NCI-H82 (cell line): ENCODE results near the gene HSD3B7.

Source experiments
- DNase-seq: peaks from one replicate; lab custom pipeline; 2025; lab: John Stamatoyannopoulos, UW

The HSD3B7 gene

DNA sequence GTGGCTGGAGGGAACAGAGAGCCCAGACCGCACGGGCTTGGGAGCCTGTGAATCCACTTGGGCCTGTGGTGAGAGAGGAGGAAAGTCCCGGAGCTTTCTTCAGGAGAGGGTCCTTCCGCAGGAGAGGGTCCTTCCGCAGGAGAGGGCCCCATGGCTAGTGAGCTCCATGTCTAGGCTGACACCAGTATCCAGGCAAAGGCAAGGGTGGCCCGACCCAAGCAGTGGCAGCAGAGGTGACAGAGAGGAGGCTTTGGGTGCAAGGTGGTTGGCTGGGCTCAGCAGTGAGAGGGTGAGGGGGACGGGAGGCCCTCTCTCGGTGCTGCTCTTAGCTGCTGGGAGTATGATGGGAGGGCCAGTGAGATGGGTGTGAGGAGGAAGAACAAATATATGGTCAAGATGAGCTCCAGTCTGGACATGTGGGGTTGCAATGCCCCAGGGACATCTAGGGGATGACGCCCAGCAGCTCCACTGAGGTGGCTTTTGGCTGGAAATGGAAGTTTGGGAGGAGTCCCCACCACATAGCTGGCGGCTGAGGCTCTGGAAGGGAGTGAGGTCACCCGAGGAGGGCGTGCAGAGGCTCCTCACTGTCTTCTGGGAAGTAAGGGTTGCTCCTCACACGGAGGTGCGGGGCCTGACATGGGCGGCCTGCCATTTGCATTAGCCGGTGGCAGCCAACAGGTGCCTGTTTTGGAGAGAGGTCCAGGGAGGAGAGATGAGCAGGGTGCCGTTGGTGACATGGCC is 2.3 kb upstream of the HSD3B7 start:
- no peak for DNase-seq

DNA sequence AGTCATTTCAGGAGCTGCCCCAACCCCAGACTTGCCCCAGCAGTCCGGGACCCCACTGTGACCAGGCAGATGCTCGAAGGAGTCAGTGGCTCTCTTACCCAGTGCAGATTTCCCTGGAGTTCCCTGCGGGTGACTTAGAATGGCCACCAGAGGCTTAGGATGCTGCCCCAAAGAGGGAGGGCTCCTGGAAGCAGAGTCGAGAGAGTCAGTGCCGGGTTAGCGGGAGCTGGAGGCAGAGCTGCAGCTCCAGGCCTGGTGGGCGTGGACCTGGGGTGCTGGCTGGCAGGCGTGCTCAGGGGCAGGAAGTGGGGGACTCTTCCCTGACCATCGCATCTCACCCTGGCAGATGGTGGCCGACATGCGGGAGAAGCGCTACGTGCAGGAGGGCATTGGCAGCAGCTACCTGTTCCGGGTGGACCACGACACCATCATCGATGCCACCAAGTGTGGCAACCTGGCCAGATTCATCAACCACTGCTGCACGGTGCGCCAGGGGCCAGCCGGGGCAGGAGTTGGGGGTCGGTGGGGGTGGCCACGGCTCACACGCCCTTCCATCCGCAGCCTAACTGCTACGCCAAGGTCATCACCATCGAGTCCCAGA is 1.6 kb upstream of the HSD3B7 start:
- DNase-seq = peak; percentile 13

DNA sequence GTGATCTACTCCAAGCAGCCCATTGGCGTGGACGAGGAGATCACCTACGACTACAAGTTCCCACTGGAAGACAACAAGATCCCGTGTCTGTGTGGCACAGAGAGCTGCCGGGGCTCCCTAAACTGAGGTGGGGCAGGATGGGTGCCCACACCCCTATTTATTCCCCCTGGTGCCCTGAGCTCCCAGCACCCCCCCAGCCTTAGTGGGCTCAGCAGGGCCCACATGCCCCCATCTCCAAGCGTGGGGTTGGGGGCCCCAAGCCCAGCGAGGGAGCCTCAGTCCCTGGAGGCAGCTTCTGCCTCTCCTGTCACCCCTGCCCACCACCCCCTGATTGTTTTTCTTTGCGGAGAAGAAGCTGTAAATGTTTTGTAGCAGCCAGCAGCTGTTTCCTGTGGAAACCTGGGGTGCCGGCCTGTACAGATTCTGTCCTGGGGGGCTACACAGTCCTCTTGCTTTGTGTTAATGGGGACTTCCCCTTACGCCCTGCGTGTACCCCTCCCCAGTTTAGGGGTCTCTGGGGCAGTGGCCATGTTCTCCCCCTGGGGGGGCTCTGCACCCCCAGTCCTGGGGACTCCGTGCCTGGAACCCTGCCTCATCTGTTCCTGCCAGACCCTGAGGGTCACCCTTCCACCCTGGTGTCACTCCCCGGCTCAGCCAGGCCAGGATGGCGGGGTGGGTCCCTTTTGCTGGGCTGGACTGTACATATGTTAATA is 953 bp upstream of the HSD3B7 start:
- no peak for DNase-seq

DNA sequence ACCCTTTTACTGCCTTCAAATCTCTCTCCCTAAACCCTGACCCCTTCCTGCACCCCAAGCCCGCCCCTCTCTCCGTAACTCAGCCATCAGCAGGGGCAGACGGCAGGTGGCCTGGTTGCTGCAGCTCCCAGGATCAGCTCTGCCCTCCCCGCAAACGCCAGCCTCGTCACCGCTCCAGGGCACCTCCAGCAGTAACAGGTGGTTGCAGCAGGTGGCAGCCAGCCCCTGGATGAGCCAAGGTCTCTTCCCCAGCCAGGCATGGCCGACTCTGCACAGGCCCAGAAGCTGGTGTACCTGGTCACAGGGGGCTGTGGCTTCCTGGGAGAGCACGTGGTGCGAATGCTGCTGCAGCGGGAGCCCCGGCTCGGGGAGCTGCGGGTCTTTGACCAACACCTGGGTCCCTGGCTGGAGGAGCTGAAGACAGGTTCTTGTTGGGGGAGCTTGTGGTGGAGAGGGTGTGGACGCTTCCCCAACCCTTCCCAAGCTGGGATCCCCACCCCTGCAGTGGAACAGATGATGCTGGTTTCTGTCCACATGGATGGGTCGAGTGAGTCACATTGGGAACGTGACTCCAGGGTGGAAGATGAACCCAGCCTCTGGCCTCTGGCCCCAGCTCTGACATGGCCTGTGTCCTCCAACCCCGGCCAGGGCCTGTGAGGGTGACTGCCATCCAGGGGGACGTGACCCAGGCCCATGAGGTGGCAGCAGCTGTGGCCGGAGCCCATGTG is 558 bp downstream of the HSD3B7 start:
- peak; percentile 28 for DNase-seq

DNA sequence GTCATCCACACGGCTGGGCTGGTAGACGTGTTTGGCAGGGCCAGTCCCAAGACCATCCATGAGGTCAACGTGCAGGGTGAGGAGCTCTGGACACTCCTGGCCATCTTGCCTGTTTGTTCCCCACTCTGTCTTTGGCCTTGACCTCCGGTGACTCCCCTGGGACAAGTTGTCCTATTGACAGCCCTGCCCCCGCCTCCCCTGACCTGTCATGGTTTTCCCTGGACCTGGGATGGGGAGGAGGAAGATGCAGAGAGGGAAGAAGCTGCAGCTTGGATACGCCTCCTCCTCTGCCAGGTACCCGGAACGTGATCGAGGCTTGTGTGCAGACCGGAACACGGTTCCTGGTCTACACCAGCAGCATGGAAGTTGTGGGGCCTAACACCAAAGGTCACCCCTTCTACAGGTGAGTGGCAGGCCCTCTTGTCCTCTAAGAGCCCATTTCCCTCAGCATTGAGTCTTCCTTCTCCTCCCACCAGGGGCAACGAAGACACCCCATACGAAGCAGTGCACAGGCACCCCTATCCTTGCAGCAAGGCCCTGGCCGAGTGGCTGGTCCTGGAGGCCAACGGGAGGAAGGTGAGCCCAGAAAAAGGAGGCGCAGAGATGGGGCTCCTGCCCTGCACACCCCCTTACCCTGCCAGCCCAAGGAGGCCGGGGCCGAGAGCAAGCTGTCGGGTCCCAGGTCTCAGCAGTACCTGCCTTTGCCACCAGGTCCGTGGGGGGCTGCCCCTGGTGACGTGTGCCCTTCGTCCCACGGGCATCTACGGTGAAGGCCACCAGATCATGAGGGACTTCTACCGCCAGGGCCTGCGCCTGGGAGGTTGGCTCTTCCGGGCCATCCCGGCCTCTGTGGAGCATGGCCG is 1.4 kb downstream of the HSD3B7 start:
- no peak for DNase-seq

DNA sequence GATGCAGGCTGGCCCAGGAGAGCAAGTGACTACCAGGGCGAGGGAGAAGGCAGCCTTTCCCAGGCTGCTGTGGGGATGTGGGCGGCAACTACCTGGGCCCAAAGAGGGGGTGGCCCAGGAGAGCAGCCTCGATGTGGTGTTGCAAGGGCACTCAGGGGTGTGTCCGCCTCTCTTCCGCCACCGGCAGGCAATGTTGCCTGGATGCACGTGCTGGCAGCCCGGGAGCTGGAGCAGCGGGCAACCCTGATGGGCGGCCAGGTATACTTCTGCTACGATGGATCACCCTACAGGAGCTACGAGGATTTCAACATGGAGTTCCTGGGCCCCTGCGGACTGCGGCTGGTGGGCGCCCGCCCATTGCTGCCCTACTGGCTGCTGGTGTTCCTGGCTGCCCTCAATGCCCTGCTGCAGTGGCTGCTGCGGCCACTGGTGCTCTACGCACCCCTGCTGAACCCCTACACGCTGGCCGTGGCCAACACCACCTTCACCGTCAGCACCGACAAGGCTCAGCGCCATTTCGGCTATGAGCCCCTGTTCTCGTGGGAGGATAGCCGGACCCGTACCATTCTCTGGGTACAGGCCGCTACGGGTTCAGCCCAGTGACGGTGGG is 2.7 kb downstream of the HSD3B7 start:
- no peak for DNase-seq

DNA sequence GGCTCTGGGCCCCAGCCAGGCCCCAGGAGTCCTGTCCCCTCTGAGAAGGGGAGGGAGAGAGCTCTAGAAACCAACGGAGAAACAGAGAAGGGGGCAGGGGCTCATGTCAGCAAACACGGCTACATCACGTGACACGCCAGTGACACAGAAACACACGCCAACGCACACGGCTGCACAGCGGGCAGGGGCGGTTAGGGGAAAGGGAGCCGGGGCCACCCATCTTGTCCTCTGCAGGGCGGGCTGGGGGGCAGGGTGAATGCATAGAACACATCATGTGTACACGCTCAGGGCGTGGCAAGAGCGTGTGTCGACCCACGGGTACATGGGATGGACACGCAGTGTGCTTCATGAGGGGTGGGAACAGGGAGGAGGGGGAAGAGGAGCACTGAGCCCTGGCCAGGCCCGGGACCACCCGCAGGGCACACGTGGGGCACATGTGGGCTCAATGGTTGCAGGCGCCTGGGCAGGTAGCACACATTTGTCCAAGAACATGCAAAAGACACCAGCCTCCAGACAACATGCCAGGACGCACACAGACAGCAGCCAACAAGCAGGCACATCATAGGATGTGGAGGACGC is 4.6 kb downstream of the HSD3B7 start:
- DNase-seq = no peak

DNA sequence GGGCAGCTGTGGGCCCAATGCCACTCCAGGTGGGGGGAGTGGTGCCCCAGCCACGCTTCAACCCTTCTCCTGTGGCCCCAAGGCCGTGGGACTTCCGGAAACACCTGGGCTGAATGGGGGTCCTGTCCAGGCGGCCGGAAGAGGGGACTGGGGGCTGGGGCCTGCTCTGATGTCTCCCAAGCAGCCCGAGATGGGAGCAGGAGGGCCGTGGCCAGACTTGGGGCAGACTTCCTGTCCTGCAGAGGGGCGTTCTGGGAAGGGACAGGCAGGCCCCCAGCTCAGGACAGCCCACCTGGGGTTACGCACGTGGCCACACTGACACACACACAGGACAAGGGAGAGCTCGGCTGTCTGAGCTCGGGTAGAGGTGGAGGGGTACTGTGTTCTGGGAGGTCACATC is 5.1 kb downstream of the HSD3B7 start:
- DNase-seq = no peak

DNA sequence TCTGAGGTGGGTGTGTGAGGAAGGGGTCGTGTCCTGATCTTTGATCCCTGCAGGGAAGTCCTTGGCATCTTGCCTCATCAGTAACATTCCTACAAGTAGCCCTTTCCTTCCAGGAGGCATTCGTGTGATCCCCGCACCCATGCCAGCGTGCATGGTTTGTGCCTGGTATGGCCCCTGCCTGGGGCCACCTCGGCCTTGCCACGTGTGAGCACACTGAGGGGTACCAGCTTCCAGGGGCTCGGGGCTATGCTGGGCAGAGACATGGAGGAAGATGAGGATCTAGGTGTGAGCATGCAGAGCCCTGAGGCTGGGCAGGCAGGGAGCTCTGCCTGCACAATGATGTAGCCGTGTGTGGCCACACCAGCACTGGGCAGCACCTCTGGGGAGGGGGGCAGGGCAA is 6.0 kb downstream of the HSD3B7 start:
- no peak for DNase-seq

DNA sequence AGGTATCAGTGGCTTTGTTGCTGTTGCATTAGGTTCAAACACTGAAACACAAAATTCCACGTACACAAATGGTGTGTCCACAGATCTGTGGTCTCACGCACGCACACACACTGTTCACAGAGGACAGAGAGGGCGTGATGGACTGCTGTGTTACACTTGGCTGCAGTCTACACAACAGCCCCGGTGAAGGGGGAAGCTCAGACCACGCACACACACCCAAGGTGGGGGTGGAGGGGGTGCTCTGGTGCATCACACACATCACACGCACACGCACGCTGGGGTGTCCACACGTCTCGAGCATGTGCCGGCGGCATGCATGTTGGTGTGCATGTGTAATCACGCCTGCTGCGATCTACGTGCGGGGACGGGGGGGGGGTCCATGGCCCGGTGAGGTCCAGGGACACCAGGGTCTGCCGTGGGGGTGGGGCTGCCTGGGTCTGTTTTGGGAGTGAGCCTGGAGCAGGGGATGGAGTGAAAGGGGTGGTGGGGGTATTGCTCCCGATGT is 7.3 kb downstream of the HSD3B7 start:
- no peak for DNase-seq

DNA sequence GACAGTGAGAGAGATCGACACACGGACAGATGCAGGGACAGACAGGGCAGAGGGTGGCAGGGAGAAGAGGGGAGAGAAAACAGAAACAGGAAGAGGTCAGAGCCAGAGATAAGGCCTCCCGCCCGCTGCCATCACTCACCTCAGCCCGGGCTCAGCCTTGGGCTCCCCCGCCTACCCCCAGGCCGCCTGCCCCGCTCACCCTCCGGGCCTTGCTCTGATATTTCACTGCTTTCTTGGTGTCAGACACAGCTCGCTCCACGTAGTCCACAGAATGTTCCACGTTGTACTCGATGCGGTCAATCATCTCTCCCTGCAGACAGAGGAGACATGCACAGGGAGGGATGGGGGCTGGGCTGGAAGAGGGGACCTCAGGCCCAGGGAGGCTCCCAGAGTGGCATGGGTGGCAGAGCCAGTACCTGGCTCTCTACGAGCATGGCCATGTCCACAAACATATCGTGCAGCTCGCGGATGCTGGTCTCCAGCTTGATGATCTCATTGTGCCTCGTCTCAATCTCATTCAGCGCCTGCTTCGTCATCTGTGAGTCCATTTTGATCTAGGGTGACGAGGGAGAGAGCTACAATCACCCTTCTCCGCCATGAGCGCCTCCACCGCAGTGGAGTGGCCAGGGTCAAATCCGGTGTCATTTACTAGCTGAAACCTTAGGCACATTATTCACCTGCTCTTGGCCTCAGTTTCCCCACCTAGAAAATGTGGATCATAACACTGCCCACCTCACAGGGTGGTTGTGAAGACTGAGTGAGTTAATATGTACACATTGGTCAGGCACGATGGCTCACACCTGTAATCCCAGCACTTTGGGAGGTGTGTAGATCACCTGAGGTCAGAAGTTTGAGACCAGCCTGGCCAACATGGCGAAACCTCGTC is 8.2 kb downstream of the HSD3B7 start:
- no peak for DNase-seq

DNA sequence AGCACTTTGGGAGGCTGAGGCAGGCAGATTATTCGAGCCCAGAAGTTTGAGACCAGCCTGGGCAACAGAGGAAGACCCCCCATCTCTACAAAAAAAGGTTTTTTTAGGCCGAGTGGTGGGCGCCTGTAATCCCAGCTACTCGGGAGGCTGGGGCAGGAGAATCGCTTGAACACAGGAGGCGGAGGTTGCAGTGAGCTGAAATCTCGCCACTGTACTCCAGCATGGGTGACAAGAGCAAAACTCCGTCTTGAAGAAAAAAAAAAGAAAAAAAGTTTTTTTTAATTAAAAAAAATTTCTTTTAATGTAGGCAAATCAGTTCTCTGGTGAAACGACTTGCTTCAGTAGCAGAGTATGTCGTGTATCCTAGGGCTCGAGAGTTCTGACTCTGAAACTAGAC is 10.9 kb downstream of the HSD3B7 start:
- DNase-seq = no peak

DNA sequence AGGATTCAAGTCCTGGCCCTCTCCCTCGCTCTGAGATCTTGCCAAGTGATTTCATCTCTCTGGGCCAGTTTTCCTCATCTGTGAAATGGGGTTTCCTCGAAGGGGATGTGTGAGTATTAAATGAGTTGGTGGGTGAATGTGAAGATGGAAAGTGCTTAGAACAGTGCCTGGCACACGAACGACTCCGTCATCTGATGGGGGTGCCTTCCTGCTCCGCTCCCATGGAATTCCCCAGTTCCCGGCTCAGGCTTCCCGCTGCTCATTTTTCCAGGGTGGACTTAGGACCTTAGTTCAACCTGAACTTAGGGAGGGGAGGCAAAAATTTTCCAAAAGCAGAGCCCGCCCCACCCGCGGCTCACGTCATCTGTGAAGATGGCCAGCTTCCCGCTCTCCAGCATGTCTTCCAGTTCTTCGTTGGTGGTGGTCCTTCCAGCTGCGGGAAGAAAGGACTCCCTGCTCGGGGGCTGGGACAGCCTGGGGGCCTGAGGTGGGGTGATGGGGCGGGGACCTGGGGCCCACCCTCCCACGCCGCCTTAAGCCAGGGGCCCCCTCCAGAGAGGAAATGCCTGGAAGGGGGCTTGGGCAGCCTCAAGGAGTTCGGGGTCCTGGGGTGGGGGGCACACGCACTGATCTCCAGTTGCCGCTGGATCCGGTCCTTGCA is 11.4 kb downstream of the HSD3B7 start:
- no peak for DNase-seq

DNA sequence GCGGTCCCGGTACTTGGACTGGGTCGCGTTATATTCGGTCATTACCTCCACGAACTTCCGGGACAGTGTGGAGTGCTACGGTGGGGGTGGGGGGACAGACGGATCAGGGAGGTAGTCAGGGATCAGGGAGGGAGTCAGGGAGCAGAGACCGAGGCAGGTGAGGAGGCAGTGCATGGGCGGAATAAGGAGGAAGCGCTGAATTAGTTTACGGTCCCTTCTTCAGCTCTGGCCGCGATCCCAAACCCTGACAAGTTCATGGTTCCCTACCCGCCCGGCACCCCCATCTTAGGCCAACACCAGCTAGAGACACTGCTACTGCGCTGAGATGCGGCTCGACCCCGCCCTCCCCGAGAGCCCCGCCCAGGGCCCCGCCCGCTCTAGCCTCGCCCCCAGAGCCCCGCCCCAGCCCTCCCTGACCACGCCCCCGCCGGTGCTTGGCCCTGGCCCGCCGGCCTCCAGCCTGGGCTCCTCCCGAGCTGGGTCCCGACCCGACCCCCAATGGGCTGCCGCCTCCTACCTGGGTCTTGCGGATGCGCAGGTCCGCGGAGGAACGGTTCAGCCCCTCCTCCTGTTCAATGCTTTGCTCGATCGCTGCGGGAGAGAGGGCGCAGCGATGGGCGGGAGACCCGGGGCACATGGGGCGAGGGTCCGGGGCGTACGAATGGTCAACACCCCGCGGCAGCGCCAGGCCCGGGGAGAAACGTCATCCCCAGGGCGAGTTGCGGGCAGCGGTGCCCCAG is 12.1 kb downstream of the HSD3B7 start:
- peak; percentile 26 for DNase-seq

DNA sequence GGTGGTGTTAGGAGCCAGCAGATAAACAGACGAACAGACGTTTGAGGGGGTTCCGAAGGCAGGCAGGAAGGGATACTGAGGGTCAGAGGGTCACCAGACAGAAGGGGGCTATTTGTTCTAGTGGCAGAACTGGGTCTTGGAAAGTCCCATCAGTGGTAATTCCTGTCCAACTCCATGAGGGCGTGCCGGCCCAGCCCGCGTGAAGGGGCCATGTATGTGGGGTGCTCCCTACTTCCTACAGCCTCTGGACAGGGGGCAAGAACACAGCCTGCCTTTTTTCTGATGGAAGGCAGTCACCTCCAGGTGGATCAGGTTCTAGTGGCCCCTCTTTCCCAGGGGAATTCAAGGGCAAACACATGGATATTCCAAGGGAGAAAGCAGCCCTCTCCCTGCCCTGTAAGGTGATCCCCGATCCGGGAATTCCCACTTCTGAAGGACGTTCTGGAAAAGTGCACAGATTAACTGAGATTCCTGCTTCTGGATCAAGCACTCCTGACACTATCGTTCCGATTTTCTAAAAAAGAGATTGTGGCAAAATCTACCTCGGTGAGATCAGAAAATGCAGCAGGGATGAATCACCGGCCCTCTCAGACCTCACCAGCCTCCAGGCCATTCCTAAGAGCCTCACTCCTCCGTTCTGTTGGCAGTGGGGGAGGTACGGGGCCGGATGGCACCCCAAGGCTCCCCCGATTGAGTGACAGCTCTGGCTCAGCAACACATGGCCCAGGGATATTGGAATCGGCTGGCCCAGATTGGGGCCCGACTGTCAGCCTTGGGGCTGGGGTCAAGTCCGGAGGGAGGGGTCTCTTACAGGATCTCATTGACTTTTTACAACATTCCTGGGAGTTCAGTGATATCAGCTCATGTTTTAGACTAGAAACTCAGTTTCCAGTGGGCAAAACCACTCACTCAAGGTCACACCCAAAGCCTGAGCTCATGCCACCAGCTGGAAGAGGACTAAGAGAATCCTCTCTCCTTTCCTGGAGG is 13.0 kb downstream of the HSD3B7 start:
- DNase-seq = no peak

DNA sequence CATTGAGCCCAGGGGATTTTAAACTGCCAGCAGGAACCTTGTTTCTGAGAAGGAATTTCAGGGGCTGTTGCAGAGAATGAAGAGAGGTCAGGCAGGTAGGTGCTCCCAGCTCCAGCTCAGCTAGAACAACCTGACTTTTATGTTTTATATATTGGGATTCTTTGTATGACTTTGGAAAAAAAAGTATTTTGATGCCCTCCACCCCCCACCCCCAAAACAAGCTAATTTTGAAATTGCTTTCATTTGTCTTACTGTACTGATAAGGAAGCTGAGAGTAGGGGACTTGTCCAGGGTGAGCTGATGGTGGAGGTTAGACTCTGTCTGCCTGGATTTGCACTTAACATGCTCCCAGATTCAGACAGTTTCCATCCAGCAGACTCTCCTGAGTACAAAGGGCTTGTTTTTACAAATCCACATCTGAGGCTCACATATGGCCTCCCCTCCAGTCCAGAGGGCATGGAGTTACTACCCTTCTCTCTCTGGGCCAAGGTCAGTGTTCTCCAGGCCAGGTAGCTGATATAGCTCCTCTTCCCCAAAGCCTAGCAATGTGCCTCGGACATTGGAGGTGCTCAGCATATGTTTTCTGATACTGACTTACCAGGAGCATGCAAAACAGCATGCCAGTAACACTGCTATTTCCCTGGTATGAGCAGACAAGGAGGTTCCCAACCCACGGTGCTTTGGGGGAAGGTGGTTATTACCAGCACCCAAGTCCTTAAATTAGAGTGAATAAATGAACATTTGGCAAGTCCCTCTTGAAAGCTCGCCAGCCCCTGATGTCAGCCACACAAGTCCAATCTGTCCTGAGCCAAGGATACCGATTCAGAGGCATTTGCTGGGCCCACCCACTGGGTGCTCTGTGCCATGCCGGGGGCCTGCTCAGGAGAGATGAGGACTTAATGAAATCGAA is 14.1 kb downstream of the HSD3B7 start:
- no peak for DNase-seq
